ENCODE results near the gene NFIB.

NFIB gene

DNA sequence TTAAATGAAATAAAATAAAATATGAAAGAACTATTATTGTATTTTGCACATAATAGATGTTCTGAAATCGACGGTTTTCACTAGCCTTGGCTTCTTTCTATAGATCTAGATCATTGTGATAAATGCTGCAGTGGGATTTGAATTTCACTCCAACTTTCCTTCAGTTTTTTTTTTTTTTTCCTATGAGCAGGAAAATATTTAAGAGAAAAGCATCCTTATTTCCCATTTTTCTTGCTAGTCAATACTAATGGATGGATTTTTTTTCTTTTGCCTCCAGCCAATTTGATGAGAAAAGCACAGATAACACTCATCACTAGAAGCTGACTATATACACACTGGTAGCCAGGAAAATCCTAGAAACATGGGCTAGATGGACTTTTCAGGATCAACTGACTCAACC, 249.0 kb downstream of the NFIB start:
- CTCF ChIA-PET = no interaction called here
- POLR2A ChIA-PET = interaction anchor here (0.7 kb wide), 1 partner anchor 139 kb away, joined by 5 read pairs; no protein-coding TSS in a partner anchor
- H3K4me3 ChIP-seq (ENCODE audit: low read depth, low read length) = no peak overlapping the region
- no peak for DNase-seq (ENCODE audit: low read depth, low spot score)
- TF ChIP-seq, protein P1, sequence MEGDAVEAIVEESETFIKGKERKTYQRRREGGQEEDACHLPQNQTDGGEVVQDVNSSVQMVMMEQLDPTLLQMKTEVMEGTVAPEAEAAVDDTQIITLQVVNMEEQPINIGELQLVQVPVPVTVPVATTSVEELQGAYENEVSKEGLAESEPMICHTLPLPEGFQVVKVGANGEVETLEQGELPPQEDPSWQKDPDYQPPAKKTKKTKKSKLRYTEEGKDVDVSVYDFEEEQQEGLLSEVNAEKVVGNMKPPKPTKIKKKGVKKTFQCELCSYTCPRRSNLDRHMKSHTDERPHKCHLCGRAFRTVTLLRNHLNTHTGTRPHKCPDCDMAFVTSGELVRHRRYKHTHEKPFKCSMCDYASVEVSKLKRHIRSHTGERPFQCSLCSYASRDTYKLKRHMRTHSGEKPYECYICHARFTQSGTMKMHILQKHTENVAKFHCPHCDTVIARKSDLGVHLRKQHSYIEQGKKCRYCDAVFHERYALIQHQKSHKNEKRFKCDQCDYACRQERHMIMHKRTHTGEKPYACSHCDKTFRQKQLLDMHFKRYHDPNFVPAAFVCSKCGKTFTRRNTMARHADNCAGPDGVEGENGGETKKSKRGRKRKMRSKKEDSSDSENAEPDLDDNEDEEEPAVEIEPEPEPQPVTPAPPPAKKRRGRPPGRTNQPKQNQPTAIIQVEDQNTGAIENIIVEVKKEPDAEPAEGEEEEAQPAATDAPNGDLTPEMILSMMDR (IDR thresholded peaks at IDR 0.05; ENCODE audit: insufficient read depth, low read length, missing control alignments) = no peak

DNA sequence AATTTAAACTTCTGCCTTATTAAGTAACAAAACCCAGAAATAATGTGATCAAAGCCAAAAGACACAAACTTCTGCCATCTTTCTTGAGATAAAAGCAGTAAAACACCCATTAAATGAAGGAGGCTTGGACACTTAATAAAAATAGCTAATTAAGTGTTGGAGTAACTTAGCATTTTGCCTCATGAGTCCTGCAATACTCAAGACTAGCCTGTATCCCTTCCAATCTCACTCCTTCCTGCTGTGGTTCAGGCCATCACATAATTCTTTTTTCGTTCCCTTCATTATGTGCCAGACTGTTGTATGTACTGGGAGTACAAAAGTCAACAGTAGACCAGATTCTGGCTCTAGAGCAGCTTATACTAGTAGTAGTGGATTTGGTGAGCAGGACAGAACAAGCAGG, 250.2 kb downstream of the NFIB start:
- ChIA-PET POLR2A (no interaction called here), CTCF (no interaction called here)
- DNase-seq (ENCODE audit: low read depth, low spot score) = no peak
- TF ChIP-seq, protein P1 (IDR thresholded peaks at IDR 0.05; ENCODE audit: insufficient read depth, low read length, missing control alignments) = no peak
- no peak overlapping the region for H3K4me3 ChIP-seq (ENCODE audit: low read depth, low read length)

DNA sequence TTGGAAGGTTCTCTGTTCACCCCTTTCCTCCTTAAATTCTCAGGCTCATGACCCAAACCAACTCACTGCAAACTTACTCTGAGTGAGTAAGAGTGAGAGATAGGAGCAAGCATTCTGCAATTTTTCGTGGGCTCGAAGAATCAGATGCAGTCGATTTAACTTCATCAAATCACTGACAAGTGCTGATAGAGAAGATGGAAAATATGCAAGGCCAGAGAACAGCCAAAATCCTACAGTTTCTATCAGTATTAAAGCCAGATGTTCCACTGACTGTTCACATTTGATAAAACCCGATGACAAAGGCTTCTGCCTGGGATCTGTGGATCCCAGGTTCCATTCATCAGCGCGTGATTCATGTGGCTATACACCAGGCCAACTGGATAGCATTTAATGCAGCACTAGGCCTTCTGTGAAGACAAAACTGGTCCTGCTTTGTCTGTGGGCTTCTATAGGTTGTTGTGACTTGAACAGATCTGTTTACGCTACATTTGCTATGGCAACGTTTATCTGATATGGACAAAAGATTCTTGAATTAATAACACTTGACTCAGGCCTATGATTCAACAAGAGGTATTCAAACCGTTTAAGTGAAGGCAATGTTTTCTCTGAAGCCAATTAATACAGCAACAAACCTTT, 251.2 kb downstream of the NFIB start:
- ChIA-PET CTCF (no interaction called here), POLR2A (no interaction called here)
- TF ChIP-seq, protein P1 (IDR thresholded peaks at IDR 0.05; ENCODE audit: insufficient read depth, low read length, missing control alignments) = no peak
- DNase-seq (ENCODE audit: low read depth, low spot score) = no peak
- no peak overlapping the region for H3K4me3 ChIP-seq (ENCODE audit: low read depth, low read length)

DNA sequence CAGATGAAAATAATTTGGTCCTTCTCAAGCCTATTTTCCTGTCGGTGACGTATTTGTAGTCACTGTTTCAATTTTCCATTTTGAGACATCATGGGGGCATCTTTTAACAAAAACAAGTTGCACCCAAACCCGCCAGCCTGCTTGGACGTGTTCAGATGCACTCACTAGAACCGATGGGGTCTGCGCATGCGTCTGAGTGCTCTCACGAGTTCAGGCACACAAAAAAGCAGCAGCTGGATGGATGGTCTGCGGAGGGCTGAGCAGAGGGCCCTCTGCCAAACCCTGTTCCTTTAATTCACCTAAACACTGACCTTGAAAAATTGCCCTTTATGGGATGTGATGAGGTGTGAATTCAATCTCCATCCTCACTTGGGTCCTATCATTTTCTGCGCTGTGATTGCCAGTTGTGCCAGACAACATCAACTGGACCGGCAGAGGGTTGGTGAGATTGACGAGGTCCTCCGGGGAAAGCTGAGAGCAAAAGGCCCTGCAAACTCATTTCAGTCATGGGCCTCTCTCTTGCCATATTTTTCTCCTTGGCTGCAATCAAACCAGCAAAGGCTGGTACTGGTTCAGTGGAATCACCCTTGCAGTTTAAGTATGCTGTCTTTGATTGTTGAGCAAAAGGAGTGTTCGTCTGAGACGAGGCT, 251.9 kb downstream of the NFIB start:
- POLR2A ChIA-PET = no interaction called here
- TF ChIP-seq, protein P1 (IDR thresholded peaks at IDR 0.05; ENCODE audit: insufficient read depth, low read length, missing control alignments) = no peak
- no peak for DNase-seq (ENCODE audit: low read depth, low spot score)
- no peak overlapping the region for H3K4me3 ChIP-seq (ENCODE audit: low read depth, low read length)
- CTCF ChIA-PET = no interaction called here

DNA sequence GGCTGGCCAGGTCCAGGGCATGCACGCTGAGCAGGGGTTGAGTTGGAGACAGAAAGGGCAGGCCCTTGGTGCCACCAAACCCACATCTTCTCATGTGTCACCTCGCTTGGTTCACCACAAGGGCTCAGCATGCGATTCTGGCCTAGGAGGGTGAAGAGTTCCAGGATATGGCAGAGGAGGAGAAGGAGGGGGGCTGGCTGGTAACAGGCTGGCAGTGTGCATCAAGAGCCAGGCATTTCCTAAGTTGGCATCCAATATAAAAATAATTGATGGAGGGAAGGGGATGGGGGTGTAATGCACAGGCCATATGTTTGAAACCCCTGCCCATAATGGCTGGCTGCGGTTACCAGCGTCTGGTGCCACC, 255.6 kb downstream of the NFIB start:
- TF ChIP-seq, protein P1 (IDR thresholded peaks at IDR 0.05; ENCODE audit: insufficient read depth, low read length, missing control alignments) = no peak
- POLR2A ChIA-PET = no interaction called here
- CTCF ChIA-PET = no interaction called here
- no peak overlapping the region for H3K4me3 ChIP-seq (ENCODE audit: low read depth, low read length)
- no peak for DNase-seq (ENCODE audit: low read depth, low spot score)

DNA sequence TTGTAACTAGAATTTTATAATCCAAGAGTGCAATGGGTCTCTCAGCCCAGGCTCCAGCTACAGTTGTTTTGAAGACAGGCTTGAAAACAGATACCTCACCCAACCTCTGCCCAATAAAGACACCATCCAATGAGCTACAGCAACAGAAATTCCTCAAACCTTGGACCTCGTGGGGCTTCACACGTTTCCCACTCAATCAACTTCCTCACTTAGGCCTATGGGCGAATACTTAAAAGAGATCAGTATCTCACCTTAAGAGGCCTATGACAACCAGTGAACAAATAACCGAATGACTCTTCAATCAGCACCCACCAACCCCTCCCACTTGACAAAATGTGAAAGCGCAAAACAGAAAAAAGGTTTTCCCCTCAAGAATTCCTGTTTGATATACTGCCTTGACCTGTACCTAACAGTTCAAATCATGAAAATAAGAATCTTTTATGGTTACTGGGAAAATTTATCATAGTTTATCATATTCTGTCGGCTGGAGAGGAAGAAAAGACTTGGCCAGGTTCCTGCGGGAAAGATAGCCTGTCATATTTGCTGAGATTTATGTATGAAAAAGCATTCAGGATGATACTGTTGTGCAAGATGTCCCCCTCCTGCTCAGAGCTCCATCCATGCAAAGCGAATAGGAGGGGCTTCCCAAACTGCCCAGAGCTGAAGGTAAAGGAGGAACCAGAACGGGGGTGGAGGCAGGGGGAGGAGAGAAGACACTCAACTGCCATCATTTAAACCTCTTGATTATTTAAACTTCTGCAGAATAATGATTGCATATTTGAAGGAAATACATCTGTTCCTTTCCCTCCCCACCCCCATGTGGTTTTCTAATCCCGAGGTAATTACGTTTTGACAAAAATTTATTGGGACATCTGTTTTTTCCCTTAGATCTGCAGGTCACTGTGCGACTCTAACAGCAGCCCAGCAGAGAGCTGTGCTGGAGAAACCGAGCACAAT, 256.3 kb downstream of the NFIB start:
- POLR2A ChIA-PET = no interaction called here
- CTCF ChIA-PET = no interaction called here
- no peak for DNase-seq (ENCODE audit: low read depth, low spot score)
- no peak overlapping the region for H3K4me3 ChIP-seq (ENCODE audit: low read depth, low read length)
- TF ChIP-seq, protein P1 (IDR thresholded peaks at IDR 0.05; ENCODE audit: insufficient read depth, low read length, missing control alignments) = no peak

Measured in AG04449 (cell line).